B cell (primary cell): ENCODE data around the gene NODAL. TPM values are rescaled to one million over a fixed set of nuclear protein-coding genes. Genes with fewer than 3 reads are reported as not detected.

ENCODE experiments used
- ATAC-seq: fragments of 200-7000 bp; cut with Tn5 transposase; one replicate; pipeline ENCODE4 v1.10.0; 2021; ENCODE audit warnings: low read depth, mild to moderate bottlenecking, moderate number of reproducible peaks, moderate library complexity
- CTCF ChIA-PET: fragments of 350-600 bp; sonication (Branson Sonifier 250); formaldehyde crosslinking; loops from one replicate; lab custom pipeline; 2021; ENCODE audit warnings: antibody characterized with exemption, inconsistent platforms; lab: Charles Lee
- POLR2A ChIA-PET: fragments of 350-600 bp; sonication (Branson Sonifier 250); formaldehyde crosslinking; loops from one replicate; lab custom pipeline; 2021; ENCODE audit warnings: antibody characterized with exemption; lab: Charles Lee
- DNase-seq: peaks from one replicate; pipeline ENCODE4 v3.0.0; 2013
- H2AFZ ChIP-seq: 2 replicates; pipeline ENCODE4 v1.6.1; 2012; ENCODE audit warnings: mild to moderate bottlenecking, low read depth, low read length; ENCODE audit not compliant: insufficient read depth, poor library complexity, severe bottlenecking
- H3K27ac ChIP-seq, 2 donors: 1 replicate in 1 of 2; 2 replicates in 1 of 2; pipeline ENCODE4 v1.5.1; 2012 to 2013; ENCODE audit warnings: low read length in 2 of 2, mild to moderate bottlenecking in 2 of 2, moderate library complexity in 1 of 2
- H3K27me3 ChIP-seq, 4 experiments: fragments of 200-600 bp in 1 of 4; sonication (generic) in 1 of 4; replicated peaks in 1 of 4; 1 replicate in 2 of 4; 2 replicates in 2 of 4; pipeline versions ENCODE4 v1.6.1 to v1.7.0; 2013 to 2016; ENCODE audit warnings: low read length in 3 of 4, mild to moderate bottlenecking in 2 of 4, mixed read lengths in 1 of 4, moderate library complexity in 1 of 4; ENCODE audit not compliant: insufficient read depth in 4 of 4, control insufficient read depth in 3 of 4; ENCODE audit errors: control extremely low read depth in 1 of 4
- H3K36me3 ChIP-seq, 2 experiments: replicated peaks in 1 of 2; 1 replicate in 1 of 2; 2 replicates in 1 of 2; pipeline versions ENCODE4 v1.6.1 to v1.7.1; 2013; ENCODE audit warnings: low read length in 1 of 2; ENCODE audit not compliant: insufficient read depth in 2 of 2, control insufficient read depth in 1 of 2; ENCODE audit errors: control extremely low read depth in 1 of 2, extremely low read depth in 1 of 2
- H3K4me1 ChIP-seq, 2 donors: fragments of 200-600 bp in 1 of 2; sonication (generic) in 1 of 2; 1 replicate in 1 of 2; 2 replicates in 1 of 2; pipeline versions ENCODE4 v1.5.1 to v1.6.1; 2013 to 2017; ENCODE audit warnings: low read length in 2 of 2; ENCODE audit not compliant: control insufficient read depth in 2 of 2, insufficient read depth in 2 of 2
- H3K4me2 ChIP-seq: replicated peaks from 2 replicates; pipeline ENCODE3; 2012; ENCODE audit warnings: mild to moderate bottlenecking, low read depth, low read length; ENCODE audit not compliant: poor library complexity, severe bottlenecking
- H3K4me3 ChIP-seq, 5 experiments: fragments of 200-600 bp in 1 of 5; sonication (generic) in 1 of 5; 1 replicate in 3 of 5; 2 replicates in 2 of 5; pipeline versions ENCODE4 v1.5.1 to v1.7.0; 2011 to 2016; ENCODE audit warnings: low read length in 4 of 5, mild to moderate bottlenecking in 4 of 5, low read depth in 2 of 5, control low read depth in 1 of 5, moderate library complexity in 1 of 5; ENCODE audit not compliant: insufficient read depth in 1 of 5; ENCODE audit errors: control extremely low read depth in 1 of 5, extremely low read depth in 1 of 5
- H3K79me2 ChIP-seq: fragments of 200-600 bp; sonication (generic); one replicate; pipeline ENCODE4 v1.6.0; 2016; ENCODE audit warnings: low read length; ENCODE audit not compliant: control insufficient read depth, insufficient read depth
- H3K9ac ChIP-seq: fragments of 200-600 bp; sonication (generic); 2 replicates; pipeline ENCODE4 v1.6.1; 2017; ENCODE audit warnings: mild to moderate bottlenecking, low read length, moderate library complexity
- H3K9me3 ChIP-seq, 3 donors: one replicate each; pipeline versions ENCODE4 v1.6.1 to v1.7.1; 2013; ENCODE audit warnings: low read length in 2 of 3; ENCODE audit not compliant: control insufficient read depth in 2 of 3, insufficient read depth in 1 of 3; ENCODE audit errors: control extremely low read depth in 1 of 3
- H4K20me1 ChIP-seq: 2 replicates; pipeline ENCODE4 v1.6.0; 2012; ENCODE audit warnings: mild to moderate bottlenecking, low read length; ENCODE audit not compliant: insufficient read depth, control insufficient read depth, poor library complexity, severe bottlenecking
- H3K27ac Mint-ChIP-seq: one replicate; pipeline ENCODE4 v1.8.0; 2021; ENCODE audit warnings: mixed read lengths
- H3K27me3 Mint-ChIP-seq: one replicate; pipeline ENCODE4 v1.8.0; 2021; ENCODE audit warnings: mixed read lengths
- H3K4me1 Mint-ChIP-seq: one replicate; pipeline ENCODE4 v1.8.0; 2021; ENCODE audit warnings: mixed read lengths
- H3K4me3 Mint-ChIP-seq: one replicate; pipeline ENCODE4 v1.8.0; 2021; ENCODE audit warnings: mixed read lengths
- H3K9me3 Mint-ChIP-seq: one replicate; pipeline ENCODE4 v1.8.0; 2022; ENCODE audit warnings: mixed read lengths; ENCODE audit not compliant: insufficient read depth
- CTCF ChIP-seq: fragments of 200-600 bp; IDR thresholded peaks from one replicate; pipeline ENCODE4 v1.8.0; 2022; ENCODE audit warnings: antibody characterized with exemption, mild to moderate bottlenecking
- EZH2 ChIP-seq: IDR thresholded peaks from 2 replicates; pipeline ENCODE4 v1.6.1; 2012; ENCODE audit warnings: borderline replicate concordance, low read depth, mild to moderate bottlenecking, moderate library complexity, low read length; ENCODE audit not compliant: insufficient read depth, poor library complexity, severe bottlenecking
- WGBS: methylation state at CpG from one replicate; pipeline ENCODE4 v1.1.5; 2013; ENCODE audit warnings: missing lambda C conversion rate; ENCODE audit not compliant: insufficient coverage; 5-methylcytosine and 5-hydroxymethylcytosine counted together
- intact Hi-C: fragments of 100-400 bp; cut with micrococcal nuclease; formaldehyde crosslinking; loops from one replicate; pipeline ENCODE4 v1.10.0; 2022
- polyA plus RNA-seq: library from polyadenylated mRNA; depleted of rRNA; stranded (reverse); fragments of >200 nt; gene quantifications from 2 replicates; pipeline ENCODE4 v1.2.3, GENCODE V29; 2012
- total RNA-seq, 2 donors: library from RNA; stranded (reverse); fragments of 120-200 nt in 1 of 2; gene quantifications; 1 replicate in 1 of 2; 2 replicates in 1 of 2; pipeline versions ENCODE4 v1.2.3 to v1.2.4, GENCODE V29; 2013 to 2022

The NODAL gene
- total and polyA plus RNA-seq, 2 donors (not counting 1 experiment from before 2014, with no cell fraction given): 0.06 TPM; not detected in 1

- Mint-ChIP-seq H3K4me1 (no peaks in the 10 kb centered on the region), H3K27me3 (peaks cover 16% of the 10 kb centered on the region), H3K9me3 (no peaks in the 10 kb centered on the region), H3K4me3 (no peak overlapping the region), H3K27ac (no peak overlapping the region)
- no peaks in the 10 kb centered on the region for H3K9me3 ChIP-seq
- H3K27me3 ChIP-seq: no peaks in the 10 kb centered on the region
- ChIA-PET CTCF (no interaction called here), POLR2A (no interaction called here)
- no peaks in the 10 kb centered on the region for H3K36me3 ChIP-seq
- H4K20me1 ChIP-seq: no peaks in the 10 kb centered on the region
- H3K4me2 ChIP-seq: no peak overlapping the region
- DNase-seq (no peak), ATAC-seq (no peak)
- intact Hi-C loops: no loop called here
- no peaks in the 10 kb centered on the region for H3K79me2 ChIP-seq
- H3K27ac ChIP-seq: no peak overlapping the region
- H2AFZ ChIP-seq: no peak overlapping the region
- H3K4me3 ChIP-seq: no peak overlapping the region
- no peak for TF ChIP-seq EZH2
- no peak for TF ChIP-seq CTCF
- no CpG with 5 or more reads among the region's 1 CpG for WGBS
- H3K4me1 ChIP-seq: no peaks in the 10 kb centered on the region
- no peak overlapping the region for H3K9ac ChIP-seq
These were observed 45.3 kb downstream of the NODAL start for GRCh38 chr10:70396140-70396539.

- H3K9me3 ChIP-seq: no peaks in the 10 kb centered on the region
- H3K4me3 ChIP-seq: no peak overlapping the region
- Mint-ChIP-seq H3K27me3 (peaks cover 24% of the 10 kb centered on the region), H3K4me3 (no peak overlapping the region), H3K4me1 (peaks cover 3% of the 10 kb centered on the region), H3K9me3 (no peaks in the 10 kb centered on the region), H3K27ac (no peak overlapping the region)
- H3K27ac ChIP-seq: no peak overlapping the region
- TF ChIP-seq EZH2 (no peak), CTCF (no peak)
- ChIA-PET CTCF (interaction anchor here (1.3 kb wide), 1 partner anchor 170 kb away, joined by 6 read pairs; no protein-coding TSS in a partner anchor), POLR2A (no interaction called here)
- no peak overlapping the region for H2AFZ ChIP-seq
- ATAC-seq (no peak), DNase-seq (no peak)
- no peak overlapping the region for H3K9ac ChIP-seq
- H3K4me1 ChIP-seq: peaks cover 3 to 6% of the 10 kb centered on the region in 2 donors
- 66% methylated on average over 4 of the region's 4 CpGs for WGBS
- no peaks in the 10 kb centered on the region for H3K79me2 ChIP-seq
- no peaks in the 10 kb centered on the region for H4K20me1 ChIP-seq
- no peaks in the 10 kb centered on the region for H3K36me3 ChIP-seq
- intact Hi-C loops: no loop called here
- H3K4me2 ChIP-seq: no peak overlapping the region
- H3K27me3 ChIP-seq: peaks cover 0 to 2% (median 0%) of the 10 kb centered on the region in 4 experiments
These were observed 49.8 kb downstream of the NODAL start for GRCh38 chr10:70391654-70392053.

Other genes with a start within 250 kb of the NODAL start
- gene PPA1, start 208.3 kb downstream of the NODAL start, total RNA-seq: 39.4 and 40.6 TPM in 2 replicates
- 28.6 and 31.8 TPM in 2 replicates for gene PPA1, start 208.3 kb downstream of the NODAL start, polyA plus RNA-seq
- not detected in 2 replicates for gene NPFFR1, start 157.7 kb downstream of the NODAL start, total RNA-seq
- not detected in 2 replicates for gene NPFFR1, start 157.7 kb downstream of the NODAL start, polyA plus RNA-seq
- gene LRRC20, start 59.1 kb downstream of the NODAL start, total RNA-seq: 0.27 and 0.96 TPM in 2 replicates
- 1.2 and 2.6 TPM in 2 replicates for gene LRRC20, start 59.1 kb downstream of the NODAL start, polyA plus RNA-seq
- gene EIF4EBP2, start 37.5 kb downstream of the NODAL start, total RNA-seq: 37.8 and 38.2 TPM in 2 replicates
- 8.7 and 10.2 TPM in 2 replicates for gene EIF4EBP2, start 37.5 kb downstream of the NODAL start, polyA plus RNA-seq
- 2.2 and 2.4 TPM in 2 replicates for gene PALD1, start 37.1 kb upstream of the NODAL start, total RNA-seq
- 2.8 and 3.2 TPM in 2 replicates for gene PALD1, start 37.1 kb upstream of the NODAL start, polyA plus RNA-seq
- gene PRF1, start 161.1 kb upstream of the NODAL start, total RNA-seq: 0.92 and 1.0 TPM in 2 replicates
- 1.9 and 2.1 TPM in 2 replicates for gene PRF1, start 161.1 kb upstream of the NODAL start, polyA plus RNA-seq
- gene ADAMTS14, start 230.8 kb upstream of the NODAL start, total RNA-seq: not detected in 2 replicates
- not detected in 2 replicates for gene ADAMTS14, start 230.8 kb upstream of the NODAL start, polyA plus RNA-seq